Gastroesophageal sphincter (tissue), 4 donors: ENCODE measurements around the gene ACADVL. TPM values are rescaled to one million over a fixed set of nuclear protein-coding genes. Genes with fewer than 3 reads are reported as not detected.

Experiments used
- ATAC-seq: fragments of 150-250 bp; one replicate; pipeline ENCODE4 v1.9.1; 2016; ENCODE audit warnings: mild to moderate bottlenecking, moderate library complexity
- H3K27ac ChIP-seq, 4 donors: fragments of 200-600 bp; sonication (generic) in 3 of 4; 1 replicate in 3 of 4; 2 replicates in 1 of 4; pipeline ENCODE4 v1.5.1; 2016 to 2019
- H3K27me3 ChIP-seq: fragments of 200-600 bp; sonication (generic); one replicate; pipeline ENCODE4 v1.5.1; 2019
- H3K36me3 ChIP-seq, 2 donors: fragments of 200-600 bp; sonication (generic); one replicate each; pipeline ENCODE4 v1.5.1; 2019; ENCODE audit warnings: control low read depth in 1 of 2
- H3K4me1 ChIP-seq, 3 donors: fragments of 200-600 bp; sonication (generic); 1 replicate in 2 of 3; 2 replicates in 1 of 3; pipeline ENCODE4 v1.5.1; 2016 to 2019; ENCODE audit warnings: control low read depth in 2 of 3
- H3K4me3 ChIP-seq, 2 donors: fragments of 200-600 bp; sonication (generic); one replicate each; pipeline ENCODE4 v1.5.1; 2019; ENCODE audit warnings: mild to moderate bottlenecking in 1 of 2, moderate library complexity in 1 of 2
- H3K9me3 ChIP-seq, 3 donors: fragments of 200-600 bp; sonication (generic); one replicate each; pipeline ENCODE4 v1.5.1; 2017 to 2019; ENCODE audit warnings: control low read depth in 2 of 3
- EP300 ChIP-seq: sonication (generic); formaldehyde crosslinking; IDR thresholded peaks from one replicate; pipeline ENCODE4 v1.6.1; 2017; ENCODE audit warnings: antibody characterized with exemption, mild to moderate bottlenecking
- POLR2A ChIP-seq, 2 donors: fragments of 450-650 bp; IDR thresholded peaks; one replicate each; pipeline ENCODE4 v1.6.1; 2017; ENCODE audit warnings: antibody characterized with exemption in 2 of 2, mild to moderate bottlenecking in 2 of 2, moderate library complexity in 1 of 2
- POLR2AphosphoS5 ChIP-seq: sonication (generic); formaldehyde crosslinking; IDR thresholded peaks from one replicate; pipeline ENCODE4 v1.6.1; 2017; ENCODE audit warnings: antibody characterized with exemption
- WGBS, 2 donors: methylation state at CpG; one replicate each; pipeline ENCODE4 v1.1.5; 2018; ENCODE audit warnings: low coverage in 1 of 2; 5-methylcytosine and 5-hydroxymethylcytosine counted together
- total RNA-seq, 4 donors: library from RNA; depleted of rRNA; stranded (reverse); fragments of >200 nt; gene quantifications; one replicate each; pipeline ENCODE4 v1.1.0, GENCODE V29; 2016
- TF ChIP-seq, protein P1 (sequence below), 4 experiments: fragments of 200-600 bp in 2 of 4; fragments of 450-650 bp in 2 of 4; sonication (generic) in 1 of 4; IDR thresholded peaks; one replicate each; pipeline ENCODE4 v1.5.1; 2017 to 2019; ENCODE audit warnings: antibody characterized with exemption in 4 of 4, mild to moderate bottlenecking in 2 of 4, moderate library complexity in 2 of 4

The ACADVL gene
- total RNA-seq, 4 donors from 2014 or later, result 331 to 508 (median 475) TPM

DNA sequence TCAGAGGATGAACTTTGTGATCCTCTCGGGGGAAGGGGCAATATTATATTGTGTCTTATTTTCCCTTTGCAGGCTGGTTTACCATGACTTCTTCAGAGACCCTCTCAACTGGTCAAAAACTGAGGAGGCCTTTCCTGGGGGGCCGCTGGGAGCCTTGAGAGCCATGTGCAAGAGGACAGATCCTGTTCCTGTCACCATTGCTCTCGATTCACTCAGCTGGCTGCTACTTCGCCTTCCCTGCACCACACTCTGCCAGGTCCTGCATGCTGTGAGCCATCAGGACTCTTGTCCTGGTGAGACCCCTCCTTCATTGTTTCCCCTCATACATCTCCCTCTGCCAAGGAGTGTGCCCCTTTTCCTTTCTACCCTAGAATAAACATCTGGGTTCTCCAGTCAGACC lies 34.8 kb downstream of the ACADVL start:
- Histone ChIP-seq H3K27me3 (no peaks in the 10 kb centered on the region), H3K9me3 (no peaks in the 10 kb centered on the region), H3K36me3 (peaks cover 0 to 55% of the 10 kb centered on the region in 2 donors), H3K4me1 (peaks cover 5 to 29% (median 17%) of the 10 kb centered on the region in 3 donors), H3K27ac (no peak overlapping the region), H3K4me3 (no peak overlapping the region)
- WGBS, 2 donors, result 62 to 76% methylated on average over 1 to 4 of the region's 4 CpGs
- no peak for ATAC-seq
- TF ChIP-seq EP300 (no peak), POLR2A (IDR thresholded peaks at IDR 0.05) (no peak), POLR2AphosphoS5 (no peak)
- TF ChIP-seq, protein P1, sequence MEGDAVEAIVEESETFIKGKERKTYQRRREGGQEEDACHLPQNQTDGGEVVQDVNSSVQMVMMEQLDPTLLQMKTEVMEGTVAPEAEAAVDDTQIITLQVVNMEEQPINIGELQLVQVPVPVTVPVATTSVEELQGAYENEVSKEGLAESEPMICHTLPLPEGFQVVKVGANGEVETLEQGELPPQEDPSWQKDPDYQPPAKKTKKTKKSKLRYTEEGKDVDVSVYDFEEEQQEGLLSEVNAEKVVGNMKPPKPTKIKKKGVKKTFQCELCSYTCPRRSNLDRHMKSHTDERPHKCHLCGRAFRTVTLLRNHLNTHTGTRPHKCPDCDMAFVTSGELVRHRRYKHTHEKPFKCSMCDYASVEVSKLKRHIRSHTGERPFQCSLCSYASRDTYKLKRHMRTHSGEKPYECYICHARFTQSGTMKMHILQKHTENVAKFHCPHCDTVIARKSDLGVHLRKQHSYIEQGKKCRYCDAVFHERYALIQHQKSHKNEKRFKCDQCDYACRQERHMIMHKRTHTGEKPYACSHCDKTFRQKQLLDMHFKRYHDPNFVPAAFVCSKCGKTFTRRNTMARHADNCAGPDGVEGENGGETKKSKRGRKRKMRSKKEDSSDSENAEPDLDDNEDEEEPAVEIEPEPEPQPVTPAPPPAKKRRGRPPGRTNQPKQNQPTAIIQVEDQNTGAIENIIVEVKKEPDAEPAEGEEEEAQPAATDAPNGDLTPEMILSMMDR (IDR thresholded peaks at IDR 0.05), result no peak

DNA sequence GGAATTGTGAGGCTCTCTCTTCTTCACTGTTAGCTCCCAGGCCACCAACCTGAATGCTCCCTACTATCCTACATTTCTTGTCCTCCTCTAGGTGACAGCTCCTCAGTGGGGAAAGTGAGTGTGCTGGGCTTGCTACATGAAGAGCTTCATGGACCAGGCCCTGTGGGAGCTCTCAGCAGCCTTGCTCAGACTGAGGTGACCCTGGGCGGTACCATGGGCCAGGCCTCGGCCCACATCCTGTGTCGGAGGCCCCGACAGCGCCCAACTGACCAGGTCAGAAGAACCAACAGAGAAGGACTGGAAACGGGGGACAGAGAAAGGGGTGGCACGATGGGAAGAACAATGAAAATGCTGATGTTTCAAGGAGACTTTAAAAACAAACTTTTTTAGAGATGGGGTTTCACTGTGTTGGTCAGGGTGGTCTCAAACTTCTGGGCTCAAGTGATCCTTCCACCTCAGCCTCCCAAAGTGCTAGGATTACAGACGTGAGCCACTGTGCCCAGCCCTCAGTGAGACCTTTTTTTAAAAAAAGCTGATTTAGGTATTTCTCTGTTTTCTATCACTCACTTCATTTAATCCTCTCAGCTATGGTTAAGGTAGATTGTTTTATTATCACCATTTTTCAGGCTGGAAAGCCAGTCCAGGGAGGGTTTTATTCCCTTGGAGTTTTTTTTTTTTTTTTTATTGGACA lies 37.2 kb downstream of the ACADVL start:
- peaks cover 0 to 33% (median 20%) of the 10 kb centered on the region in 3 donors for H3K4me1 ChIP-seq
- no peak overlapping the region for H3K27ac ChIP-seq
- peaks cover 0 to 56% of the 10 kb centered on the region in 2 donors for H3K36me3 ChIP-seq
- WGBS, 2 donors, result 66 to 73% methylated on average over 2 to 3 of the region's 8 CpGs
- H3K4me3 ChIP-seq, result no peak overlapping the region
- H3K9me3 ChIP-seq, result no peaks in the 10 kb centered on the region
- no peak for TF ChIP-seq POLR2AphosphoS5
- TF ChIP-seq, protein P1 (IDR thresholded peaks at IDR 0.05), result no peak
- TF ChIP-seq EP300, result no peak
- no peak for TF ChIP-seq POLR2A (IDR thresholded peaks at IDR 0.05)
- H3K27me3 ChIP-seq, result peaks cover 18% of the 10 kb centered on the region
- ATAC-seq, result no peak

DNA sequence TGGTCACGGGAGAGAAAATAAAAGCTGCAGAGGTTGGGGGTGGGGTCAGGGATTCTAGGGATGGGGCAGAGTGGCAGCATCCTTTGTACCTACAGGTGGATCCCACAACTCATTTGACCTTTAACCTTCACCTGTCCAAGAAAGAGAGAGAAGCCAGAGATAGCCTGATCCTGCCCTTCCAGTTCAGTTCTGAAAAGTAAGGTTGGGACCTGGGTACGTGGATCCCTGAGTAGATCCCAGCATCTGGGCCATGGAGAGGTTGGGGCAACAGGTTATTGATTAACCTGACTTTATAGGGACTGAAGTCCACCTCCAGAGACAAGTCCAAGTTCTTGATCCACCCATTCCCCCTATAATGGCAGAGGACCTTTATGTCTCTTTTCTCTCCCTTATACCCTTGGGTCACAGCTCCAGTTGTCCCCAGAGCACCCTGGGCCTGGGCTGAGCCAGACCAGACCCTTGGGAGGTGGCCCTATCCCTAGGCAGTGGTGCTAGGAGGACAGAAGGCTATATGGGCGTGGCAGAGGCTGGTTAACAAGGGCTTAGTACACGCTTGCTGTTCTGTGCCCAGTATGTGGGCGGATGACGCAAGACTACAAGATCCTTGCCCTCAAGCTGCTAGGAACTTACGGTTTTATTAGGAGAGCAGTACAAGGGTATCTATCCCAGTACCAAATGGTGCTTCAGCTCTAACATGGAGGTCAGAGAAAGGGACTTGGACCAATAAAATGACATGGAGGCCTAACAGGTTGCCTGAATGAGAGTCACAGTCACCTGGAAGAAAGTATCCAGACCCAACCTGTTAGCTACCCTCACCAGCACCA lies 39.2 kb downstream of the ACADVL start:
- no peak for TF ChIP-seq POLR2AphosphoS5
- TF ChIP-seq, protein P1 (IDR thresholded peaks at IDR 0.05), result no peak
- TF ChIP-seq POLR2A (IDR thresholded peaks at IDR 0.05), result no peak
- no peak for TF ChIP-seq EP300

DNA sequence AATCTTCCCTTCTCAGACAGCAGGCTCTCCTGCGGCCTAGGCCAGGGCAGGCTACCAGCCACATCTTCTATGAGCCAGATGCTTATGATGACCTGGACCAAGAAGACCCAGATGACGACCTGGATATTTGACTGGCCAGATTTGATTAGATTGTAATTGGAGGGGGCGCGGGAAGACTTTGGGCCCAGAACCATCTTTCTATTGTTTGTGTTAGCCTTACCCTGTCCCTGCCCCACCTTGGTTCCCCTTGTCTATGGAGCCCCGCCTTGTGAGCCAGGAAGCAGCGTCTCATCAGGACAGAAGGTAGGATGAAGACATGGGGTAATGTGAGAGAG lies 39.8 kb downstream of the ACADVL start:
- Histone ChIP-seq H3K4me1 (peaks cover 0 to 34% (median 22%) of the 10 kb centered on the region in 3 donors), H3K4me3 (no peak overlapping the region), H3K27ac (no peak overlapping the region), H3K9me3 (no peaks in the 10 kb centered on the region), H3K27me3 (peaks cover 45% of the 10 kb centered on the region), H3K36me3 (peaks cover 0 to 51% of the 10 kb centered on the region in 2 donors)
- no peak for ATAC-seq
- WGBS, 2 donors, result 94 to 96% methylated on average over 3 of the region's 6 CpGs
- TF ChIP-seq POLR2AphosphoS5, result no peak
- no peak for TF ChIP-seq EP300
- TF ChIP-seq, protein P1 (IDR thresholded peaks at IDR 0.05), result no peak
- TF ChIP-seq POLR2A (IDR thresholded peaks at IDR 0.05), result no peak

More for the DNA sequence above, 39.2 kb downstream of the ACADVL start:
- peaks cover 0 to 34% (median 22%) of the 10 kb centered on the region in 3 donors for H3K4me1 ChIP-seq
- ATAC-seq, result no peak
- H3K27ac ChIP-seq, result no peak overlapping the region
- H3K9me3 ChIP-seq, result no peaks in the 10 kb centered on the region
- H3K36me3 ChIP-seq, result peaks cover 0 to 56% of the 10 kb centered on the region in 2 donors
- WGBS, 2 donors, result 71 to 80% methylated on average over 1 of the region's 7 CpGs
- no peak overlapping the region for H3K4me3 ChIP-seq
- peaks cover 39% of the 10 kb centered on the region for H3K27me3 ChIP-seq
